Measurements from ENCODE around the gene CFAP298. TPM values are rescaled to one million over a fixed set of nuclear protein-coding genes. Genes with fewer than 3 reads are reported as not detected.

CFAP298 gene
- total and polyA plus RNA-seq, 2 of the 13 experiments (the other 11 are each of a cell fraction or from before 2014, with no cell fraction given) = 21.2 to 62.2 TPM

DNA sequence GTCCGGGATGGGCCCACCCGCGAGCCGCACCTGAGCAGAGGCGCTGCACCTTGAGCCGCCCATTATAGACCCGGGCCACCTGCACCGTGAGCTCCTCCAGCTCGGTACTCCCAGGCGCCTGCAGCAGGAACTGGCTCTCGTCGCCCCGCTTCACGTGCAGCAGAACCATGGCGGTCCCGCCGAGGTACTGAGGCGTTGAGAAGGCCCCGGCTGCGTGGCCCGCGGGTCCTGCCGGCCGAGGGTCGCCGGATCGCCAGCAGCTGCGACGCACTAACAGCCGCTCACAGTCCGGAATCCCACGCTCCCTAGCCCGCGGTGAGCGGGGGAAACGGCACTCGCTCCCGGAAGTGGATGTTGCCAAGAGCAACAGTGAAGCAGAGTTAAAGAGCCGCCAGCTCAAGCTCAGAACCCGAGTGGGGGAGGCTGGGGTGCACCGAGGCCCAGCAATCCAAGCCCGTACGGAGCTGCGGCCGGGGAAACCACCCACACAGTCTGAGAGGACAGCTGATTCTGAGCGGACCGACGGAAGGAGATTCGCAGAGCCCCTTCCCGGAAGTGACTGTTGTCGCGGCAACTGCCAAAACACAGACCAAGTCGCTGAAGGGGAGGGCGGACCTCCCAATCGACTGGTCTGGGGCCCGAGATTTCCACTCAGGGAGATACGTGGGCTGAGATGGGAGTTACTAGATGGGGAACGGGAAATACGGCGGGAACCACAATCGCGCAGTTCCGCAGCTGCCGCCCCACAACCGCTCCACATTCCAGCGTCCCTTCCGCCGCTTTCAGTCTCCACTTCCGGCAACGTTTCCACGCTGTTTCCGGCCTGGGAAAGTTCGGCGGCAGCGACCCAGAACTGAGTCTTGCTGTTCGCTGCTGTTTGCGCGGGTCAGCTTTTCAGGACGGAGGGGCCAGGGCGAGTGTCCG, at the start of gene CFAP298 (continued):
- TF ChIP-seq KDM5B (CRISPR knock-in tag; IDR thresholded peaks at IDR 0.05; ENCODE audit: borderline replicate concordance) = 0 out of 2 replicates have a peak, but pooled peaks have one; percentile 20
- no peak; the same call in 1 of the 2 replicates for TF ChIP-seq EED (CRISPR knock-in tag; IDR thresholded peaks at IDR 0.05)
- TF ChIP-seq, protein P1, sequence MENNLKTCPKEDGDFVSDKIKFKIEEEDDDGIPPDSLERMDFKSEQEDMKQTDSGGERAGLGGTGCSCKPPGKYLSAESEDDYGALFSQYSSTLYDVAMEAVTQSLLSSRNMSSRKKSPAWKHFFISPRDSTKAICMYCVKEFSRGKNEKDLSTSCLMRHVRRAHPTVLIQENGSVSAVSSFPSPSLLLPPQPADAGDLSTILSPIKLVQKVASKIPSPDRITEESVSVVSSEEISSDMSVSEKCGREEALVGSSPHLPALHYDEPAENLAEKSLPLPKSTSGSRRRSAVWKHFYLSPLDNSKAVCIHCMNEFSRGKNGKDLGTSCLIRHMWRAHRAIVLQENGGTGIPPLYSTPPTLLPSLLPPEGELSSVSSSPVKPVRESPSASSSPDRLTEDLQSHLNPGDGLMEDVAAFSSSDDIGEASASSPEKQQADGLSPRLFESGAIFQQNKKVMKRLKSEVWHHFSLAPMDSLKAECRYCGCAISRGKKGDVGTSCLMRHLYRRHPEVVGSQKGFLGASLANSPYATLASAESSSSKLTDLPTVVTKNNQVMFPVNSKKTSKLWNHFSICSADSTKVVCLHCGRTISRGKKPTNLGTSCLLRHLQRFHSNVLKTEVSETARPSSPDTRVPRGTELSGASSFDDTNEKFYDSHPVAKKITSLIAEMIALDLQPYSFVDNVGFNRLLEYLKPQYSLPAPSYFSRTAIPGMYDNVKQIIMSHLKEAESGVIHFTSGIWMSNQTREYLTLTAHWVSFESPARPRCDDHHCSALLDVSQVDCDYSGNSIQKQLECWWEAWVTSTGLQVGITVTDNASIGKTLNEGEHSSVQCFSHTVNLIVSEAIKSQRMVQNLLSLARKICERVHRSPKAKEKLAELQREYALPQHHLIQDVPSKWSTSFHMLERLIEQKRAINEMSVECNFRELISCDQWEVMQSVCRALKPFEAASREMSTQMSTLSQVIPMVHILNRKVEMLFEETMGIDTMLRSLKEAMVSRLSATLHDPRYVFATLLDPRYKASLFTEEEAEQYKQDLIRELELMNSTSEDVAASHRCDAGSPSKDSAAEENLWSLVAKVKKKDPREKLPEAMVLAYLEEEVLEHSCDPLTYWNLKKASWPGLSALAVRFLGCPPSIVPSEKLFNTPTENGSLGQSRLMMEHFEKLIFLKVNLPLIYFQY (CRISPR knock-in tag; IDR thresholded peaks at IDR 0.05; ENCODE audit: borderline replicate concordance) = peak; percentile 63; the same call in 1 of the 2 replicates
- TF ChIP-seq IRF2 (CRISPR knock-in tag; IDR thresholded peaks at IDR 0.05) = peak; percentile 69
- TF ChIP-seq ZNF703 (CRISPR knock-in tag; IDR thresholded peaks at IDR 0.05; ENCODE audit: borderline replicate concordance) = no peak; the same call in 1 of the 2 replicates
- TF ChIP-seq MLLT10 (CRISPR knock-in tag; IDR thresholded peaks at IDR 0.05) = no peak
- peak; percentile 57; the same call in 1 of the 2 replicates for TF ChIP-seq ZZZ3 (CRISPR knock-in tag; IDR thresholded peaks at IDR 0.05; ENCODE audit: borderline replicate concordance)
- no peak for TF ChIP-seq FIP1L1 (IDR thresholded peaks at IDR 0.05; ENCODE audit: borderline replicate concordance, insufficient read depth, low read depth, low read length)
- TF ChIP-seq BCL6 (CRISPR knock-in tag; IDR thresholded peaks at IDR 0.05) = no peak
- TF ChIP-seq, protein P2, sequence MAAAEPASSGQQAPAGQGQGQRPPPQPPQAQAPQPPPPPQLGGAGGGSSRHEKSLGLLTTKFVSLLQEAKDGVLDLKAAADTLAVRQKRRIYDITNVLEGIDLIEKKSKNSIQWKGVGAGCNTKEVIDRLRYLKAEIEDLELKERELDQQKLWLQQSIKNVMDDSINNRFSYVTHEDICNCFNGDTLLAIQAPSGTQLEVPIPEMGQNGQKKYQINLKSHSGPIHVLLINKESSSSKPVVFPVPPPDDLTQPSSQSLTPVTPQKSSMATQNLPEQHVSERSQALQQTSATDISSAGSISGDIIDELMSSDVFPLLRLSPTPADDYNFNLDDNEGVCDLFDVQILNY (CRISPR knock-in tag; conservative IDR thresholded peaks at IDR 0.05) = no peak
- no peak for TF ChIP-seq CEBPB (IDR thresholded peaks at IDR 0.05; ENCODE audit: borderline replicate concordance, low read depth, low read length)
- TF ChIP-seq, protein P3, sequence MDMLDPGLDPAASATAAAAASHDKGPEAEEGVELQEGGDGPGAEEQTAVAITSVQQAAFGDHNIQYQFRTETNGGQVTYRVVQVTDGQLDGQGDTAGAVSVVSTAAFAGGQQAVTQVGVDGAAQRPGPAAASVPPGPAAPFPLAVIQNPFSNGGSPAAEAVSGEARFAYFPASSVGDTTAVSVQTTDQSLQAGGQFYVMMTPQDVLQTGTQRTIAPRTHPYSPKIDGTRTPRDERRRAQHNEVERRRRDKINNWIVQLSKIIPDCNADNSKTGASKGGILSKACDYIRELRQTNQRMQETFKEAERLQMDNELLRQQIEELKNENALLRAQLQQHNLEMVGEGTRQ (IDR thresholded peaks at IDR 0.05; ENCODE audit: low read depth, low read length) = no peak
- TF ChIP-seq, protein P3 (CRISPR knock-in tag; IDR thresholded peaks at IDR 0.05; ENCODE audit: borderline replicate concordance) = 0 out of 2 replicates have a peak, but pooled peaks have one; percentile 28
- no peak for TF ChIP-seq ZFP36L2 (CRISPR knock-in tag; IDR thresholded peaks at IDR 0.05)
- peak; percentile 56; the same call in 1 of the 2 replicates for TF ChIP-seq SP2 (CRISPR knock-in tag; IDR thresholded peaks at IDR 0.05)
- TF ChIP-seq KLF16 (CRISPR knock-in tag; IDR thresholded peaks at IDR 0.05) = peak in 1 of 2 experiments; percentile 76; a peak in 2 of 4 replicates
- TF ChIP-seq CEBPG (CRISPR knock-in tag; IDR thresholded peaks at IDR 0.05) = no peak
- TF ChIP-seq, protein P4, sequence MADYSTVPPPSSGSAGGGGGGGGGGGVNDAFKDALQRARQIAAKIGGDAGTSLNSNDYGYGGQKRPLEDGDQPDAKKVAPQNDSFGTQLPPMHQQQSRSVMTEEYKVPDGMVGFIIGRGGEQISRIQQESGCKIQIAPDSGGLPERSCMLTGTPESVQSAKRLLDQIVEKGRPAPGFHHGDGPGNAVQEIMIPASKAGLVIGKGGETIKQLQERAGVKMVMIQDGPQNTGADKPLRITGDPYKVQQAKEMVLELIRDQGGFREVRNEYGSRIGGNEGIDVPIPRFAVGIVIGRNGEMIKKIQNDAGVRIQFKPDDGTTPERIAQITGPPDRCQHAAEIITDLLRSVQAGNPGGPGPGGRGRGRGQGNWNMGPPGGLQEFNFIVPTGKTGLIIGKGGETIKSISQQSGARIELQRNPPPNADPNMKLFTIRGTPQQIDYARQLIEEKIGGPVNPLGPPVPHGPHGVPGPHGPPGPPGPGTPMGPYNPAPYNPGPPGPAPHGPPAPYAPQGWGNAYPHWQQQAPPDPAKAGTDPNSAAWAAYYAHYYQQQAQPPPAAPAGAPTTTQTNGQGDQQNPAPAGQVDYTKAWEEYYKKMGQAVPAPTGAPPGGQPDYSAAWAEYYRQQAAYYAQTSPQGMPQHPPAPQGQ (CRISPR knock-in tag; IDR thresholded peaks at IDR 0.05; ENCODE audit: borderline replicate concordance) = no peak
- peak; percentile 20; the same call in 1 of the 2 replicates for TF ChIP-seq ZBTB20 (CRISPR knock-in tag; IDR thresholded peaks at IDR 0.05; ENCODE audit: borderline replicate concordance, low read depth)

All from HepG2 (cell line).